HG02678 (cell line): ENCODE results near the gene PPAN.

Experiments used
- ATAC-seq: cut with Tn5 transposase; IDR thresholded peaks from one replicate; pipeline ENCODE4 v1.9.1; 2021; ENCODE audit warnings: mild to moderate bottlenecking, moderate library complexity; ENCODE audit not compliant: unreplicated experiment

PPAN gene

GRCh38 chr19:10113592-10113963, 7.4 kb downstream of the PPAN start:
- no peak for ATAC-seq

- no peak for ATAC-seq
These were observed 7.9 kb downstream of the PPAN start for GRCh38 chr19:10113964-10114650.

GRCh38 chr19:10114651-10115391, 8.7 kb downstream of the PPAN start:
- ATAC-seq, result no peak

- ATAC-seq, result no peak
These were observed 9.4 kb downstream of the PPAN start for GRCh38 chr19:10115392-10116084.

- no peak for ATAC-seq
These were observed 10.1 kb downstream of the PPAN start for GRCh38 chr19:10116085-10116865.

- ATAC-seq, result no peak
These were observed 10.9 kb downstream of the PPAN start for GRCh38 chr19:10116866-10117616.

GRCh38 chr19:10118960-10119359, 12.8 kb downstream of the PPAN start:
- no peak for ATAC-seq

- ATAC-seq, result no peak
These were observed 14.5 kb downstream of the PPAN start for GRCh38 chr19:10120538-10121189.

GRCh38 chr19:10122045-10122444, 15.9 kb downstream of the PPAN start:
- no peak for ATAC-seq

- ATAC-seq, result no peak
These were observed 18.3 kb downstream of the PPAN start for GRCh38 chr19:10124429-10124828.

GRCh38 chr19:10126213-10126639, 20.1 kb downstream of the PPAN start:
- ATAC-seq, result no peak

GRCh38 chr19:10132905-10133304, 26.7 kb downstream of the PPAN start:
- no peak for ATAC-seq

GRCh38 chr19:10133596-10133995, 27.4 kb downstream of the PPAN start:
- ATAC-seq, result no peak

GRCh38 chr19:10134040-10134439, 27.9 kb downstream of the PPAN start:
- ATAC-seq, result no peak

- ATAC-seq, result no peak
These were observed 29.6 kb downstream of the PPAN start for GRCh38 chr19:10135551-10136334.

- ATAC-seq, result no peak
These were observed 30.8 kb downstream of the PPAN start for GRCh38 chr19:10136936-10137335.

- no peak for ATAC-seq
These were observed 31.9 kb downstream of the PPAN start for GRCh38 chr19:10137751-10138682.
